ENCODE measurements around the gene TDRKH.
"Not testable (repeated sequence)": the region's sequence is repeated elsewhere in the genome, so short reads cannot be mapped to it uniquely, and the experiment has no call there.

The TDRKH gene

GRCh38 chr1:151741516-151741915, 48.8 kb downstream of the TDRKH start:
- Histone ChIP-seq H3K27me3 (no peaks in the 10 kb centered on the region), H3K9me3 (peaks cover 21% of the 10 kb centered on the region), H4K20me1 (no peaks in the 10 kb centered on the region), H3K4me1 (no peaks in the 10 kb centered on the region), H3K4me3 (no peak overlapping the region), H3K36me3 (no peaks in the 10 kb centered on the region), H3K27ac (no peak overlapping the region), H3K4me2 (no peak overlapping the region), H3K9ac (no peak overlapping the region)
- no peak for TF ChIP-seq Cebpa-rat (IDR thresholded peaks at IDR 0.05)

GRCh38 chr1:151739590-151740355, 50.5 kb downstream of the TDRKH start:
- Histone ChIP-seq H3K36me3 (no peaks in the 10 kb centered on the region), H3K27ac (no peak overlapping the region), H3K9ac (no peak overlapping the region), H3K4me1 (no peaks in the 10 kb centered on the region), H3K9me3 (peaks cover 21% of the 10 kb centered on the region), H3K4me2 (no peak overlapping the region), H3K27me3 (no peaks in the 10 kb centered on the region), H3K4me3 (no peak overlapping the region), H4K20me1 (no peaks in the 10 kb centered on the region)
- no peak for TF ChIP-seq Cebpa-rat (IDR thresholded peaks at IDR 0.05)

- H3K27ac ChIP-seq = no peak overlapping the region
- no peaks in the 10 kb centered on the region for H4K20me1 ChIP-seq
- H3K36me3 ChIP-seq = no peaks in the 10 kb centered on the region
- TF ChIP-seq Cebpa-rat (IDR thresholded peaks at IDR 0.05) = no peak
- H3K4me1 ChIP-seq = no peaks in the 10 kb centered on the region
- no peak overlapping the region for H3K4me3 ChIP-seq
- H3K9ac ChIP-seq = no peak overlapping the region
- no peaks in the 10 kb centered on the region for H3K27me3 ChIP-seq
- H3K4me2 ChIP-seq = no peak overlapping the region
- peaks cover 21% of the 10 kb centered on the region for H3K9me3 ChIP-seq
These were observed 52.8 kb downstream of the TDRKH start for GRCh38 chr1:151737479-151737878.

- Histone ChIP-seq H3K9me3 (peaks cover 21% of the 10 kb centered on the region), H4K20me1 (no peaks in the 10 kb centered on the region), H3K4me3 (no peak overlapping the region), H3K36me3 (no peaks in the 10 kb centered on the region), H3K27me3 (no peaks in the 10 kb centered on the region), H3K4me2 (no peak overlapping the region), H3K9ac (no peak overlapping the region), H3K4me1 (no peaks in the 10 kb centered on the region), H3K27ac (no peak overlapping the region)
- no peak for TF ChIP-seq Cebpa-rat (IDR thresholded peaks at IDR 0.05)
These were observed 53.3 kb downstream of the TDRKH start for GRCh38 chr1:151737026-151737425.

- H3K4me1 ChIP-seq, H4K20me1 ChIP-seq, H3K27me3 ChIP-seq, H3K36me3 ChIP-seq, H3K4me3 ChIP-seq, H3K9ac ChIP-seq, H3K4me2 ChIP-seq, H3K27ac ChIP-seq: not testable (repeated sequence)
- H3K9me3 ChIP-seq = peaks cover 21% of the 10 kb centered on the region
These were observed 56.3 kb downstream of the TDRKH start for GRCh38 chr1:151733995-151734394.

GRCh38 chr1:151733126-151733525, 57.2 kb downstream of the TDRKH start:
- no peak overlapping the region for H3K4me2 ChIP-seq
- peaks cover 16% of the 10 kb centered on the region for H3K9me3 ChIP-seq
- H3K27ac ChIP-seq = no peak overlapping the region
- H3K9ac ChIP-seq = no peak overlapping the region
- no peaks in the 10 kb centered on the region for H3K27me3 ChIP-seq
- no peaks in the 10 kb centered on the region for H3K4me1 ChIP-seq
- H3K36me3 ChIP-seq = no peaks in the 10 kb centered on the region
- TF ChIP-seq Cebpa-rat (IDR thresholded peaks at IDR 0.05) = no peak
- no peak overlapping the region for H3K4me3 ChIP-seq
- no peaks in the 10 kb centered on the region for H4K20me1 ChIP-seq

GRCh38 chr1:151729966-151730291, 60.4 kb downstream of the TDRKH start:
- no peaks in the 10 kb centered on the region for H3K4me1 ChIP-seq
- H3K27me3 ChIP-seq = no peaks in the 10 kb centered on the region
- no peaks in the 10 kb centered on the region for H3K36me3 ChIP-seq
- no peaks in the 10 kb centered on the region for H3K9me3 ChIP-seq
- H3K9ac ChIP-seq = no peak overlapping the region
- H3K4me3 ChIP-seq = no peak overlapping the region
- H3K4me2 ChIP-seq = no peak overlapping the region
- H3K27ac ChIP-seq = no peak overlapping the region
- TF ChIP-seq Cebpa-rat (IDR thresholded peaks at IDR 0.05) = no peak
- no peaks in the 10 kb centered on the region for H4K20me1 ChIP-seq

- no peaks in the 10 kb centered on the region for H3K27me3 ChIP-seq
- no peak for TF ChIP-seq Cebpa-rat (IDR thresholded peaks at IDR 0.05)
- no peak overlapping the region for H3K4me2 ChIP-seq
- no peak overlapping the region for H3K27ac ChIP-seq
- no peaks in the 10 kb centered on the region for H3K36me3 ChIP-seq
- no peak overlapping the region for H3K4me3 ChIP-seq
- H4K20me1 ChIP-seq = no peaks in the 10 kb centered on the region
- no peaks in the 10 kb centered on the region for H3K9me3 ChIP-seq
- H3K4me1 ChIP-seq = no peaks in the 10 kb centered on the region
- H3K9ac ChIP-seq = no peak overlapping the region
These were observed 60.9 kb downstream of the TDRKH start for GRCh38 chr1:151729157-151729965.

- Histone ChIP-seq H3K9me3 (no peaks in the 10 kb centered on the region), H4K20me1 (no peaks in the 10 kb centered on the region), H3K4me3 (no peak overlapping the region), H3K4me1 (no peaks in the 10 kb centered on the region), H3K27ac (no peak overlapping the region), H3K4me2 (no peak overlapping the region), H3K27me3 (no peaks in the 10 kb centered on the region), H3K36me3 (no peaks in the 10 kb centered on the region), H3K9ac (no peak overlapping the region)
- no peak for TF ChIP-seq Cebpa-rat (IDR thresholded peaks at IDR 0.05)
These were observed 61.9 kb downstream of the TDRKH start for GRCh38 chr1:151728151-151729054.

Data from BLaER1 (cell line).